HG03159 (cell line): Measurements from ENCODE around the gene ATP6V0D1.
A peak's percentile ranks its signal among the peaks of the same experiment; 100 is the strongest.
"Not testable (repeated sequence)": the region's sequence is repeated elsewhere in the genome, so short reads cannot be mapped to it uniquely, and the experiment has no call there.

Experiments used
- ATAC-seq: cut with Tn5 transposase; IDR thresholded peaks from one replicate; pipeline ENCODE4 v1.9.1; 2021; ENCODE audit warnings: mild to moderate bottlenecking, moderate library complexity; ENCODE audit not compliant: unreplicated experiment

Gene ATP6V0D1

DNA sequence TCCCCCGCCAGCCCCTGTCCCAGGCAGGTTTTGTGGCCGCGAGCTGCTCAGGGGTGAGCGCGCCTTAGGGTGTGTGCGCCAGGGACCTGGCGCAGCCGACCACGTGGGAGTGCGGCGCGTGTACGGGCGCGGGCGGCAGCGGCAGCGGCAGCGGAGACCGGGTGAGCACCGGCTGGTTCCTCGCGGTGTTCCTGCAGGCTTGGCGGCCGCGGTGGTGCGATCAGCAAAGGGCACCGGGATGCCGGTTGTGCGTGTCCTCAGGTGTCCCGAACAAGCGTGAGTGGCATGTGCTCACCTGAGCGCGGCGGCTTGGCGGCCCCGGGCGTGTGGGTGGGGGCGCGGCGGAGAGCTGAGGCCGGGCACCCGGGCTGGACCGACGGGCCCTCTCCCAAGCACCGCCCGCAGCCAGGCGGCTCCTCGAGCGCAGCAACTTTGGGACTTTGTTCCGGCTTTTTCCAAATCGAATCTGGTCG is 50.4 kb downstream of the ATP6V0D1 start:
- ATAC-seq = no peak

- ATAC-seq = no peak
These were observed 51.0 kb downstream of the ATP6V0D1 start for GRCh38 chr16:67429799-67430503.

DNA sequence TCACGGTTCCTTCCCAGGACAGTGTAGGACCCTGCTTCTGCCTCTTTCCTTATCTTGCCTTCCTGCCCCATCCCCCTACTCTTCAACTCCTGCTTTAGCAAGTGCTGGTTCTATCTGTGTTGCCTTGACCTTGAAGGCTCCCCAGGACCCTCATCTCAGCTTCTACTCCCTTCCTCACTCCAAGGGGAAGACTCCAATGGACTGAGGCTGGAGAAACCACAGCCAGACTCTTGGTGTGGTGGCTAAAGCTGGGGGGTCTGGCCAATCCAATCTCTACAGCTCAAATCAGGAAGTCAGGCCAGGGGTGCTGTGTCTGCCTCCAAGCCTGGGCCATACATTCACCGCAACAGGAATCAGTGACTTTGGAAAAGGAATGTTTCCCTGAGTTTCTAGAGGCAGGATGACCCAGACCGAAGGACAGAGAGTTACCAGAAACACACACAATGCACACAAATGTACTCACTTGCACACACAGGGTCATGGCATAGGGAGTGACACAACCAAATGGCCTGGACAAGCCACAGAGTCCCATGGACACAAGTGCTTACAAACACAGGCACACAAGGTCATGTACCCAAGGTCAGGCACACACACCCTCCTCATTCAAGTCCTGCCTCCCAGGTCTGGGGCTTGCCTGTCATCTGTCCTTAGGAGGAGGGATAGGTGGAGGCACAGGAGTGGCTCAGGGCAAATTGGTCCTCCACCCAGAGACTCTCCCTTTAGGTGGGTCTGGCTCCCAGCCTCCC is 51.7 kb downstream of the ATP6V0D1 start:
- no peak for ATAC-seq

- no peak for ATAC-seq
These were observed 52.7 kb downstream of the ATP6V0D1 start for GRCh38 chr16:67428146-67428731.

GRCh38 chr16:67426950-67427349 is 54.0 kb downstream of the ATP6V0D1 start:
- no peak for ATAC-seq

DNA sequence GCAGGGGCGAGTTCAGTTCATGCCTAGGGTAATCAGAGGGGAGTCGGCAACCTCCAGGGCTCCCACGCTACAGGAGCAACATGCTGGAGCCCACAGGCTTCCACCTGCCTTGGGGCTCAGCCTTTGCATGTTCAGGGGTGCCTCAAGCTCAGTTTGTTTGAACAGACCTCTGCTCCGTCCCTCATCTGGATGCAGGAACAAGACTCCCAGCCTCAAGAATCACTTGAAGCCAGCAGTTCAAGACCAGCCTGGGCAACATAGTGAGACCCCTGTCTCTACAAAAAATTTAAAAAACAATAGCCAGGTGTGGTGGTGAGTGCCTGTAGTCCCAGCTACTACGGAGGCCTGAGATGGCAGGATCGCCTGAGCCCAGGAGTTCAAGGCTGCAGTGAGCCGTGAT is 54.9 kb downstream of the ATP6V0D1 start:
- ATAC-seq = no peak

- ATAC-seq = no peak
These were observed 55.4 kb downstream of the ATP6V0D1 start for GRCh38 chr16:67425580-67425979.

- ATAC-seq = no peak
These were observed 55.9 kb downstream of the ATP6V0D1 start for GRCh38 chr16:67425061-67425460.

DNA sequence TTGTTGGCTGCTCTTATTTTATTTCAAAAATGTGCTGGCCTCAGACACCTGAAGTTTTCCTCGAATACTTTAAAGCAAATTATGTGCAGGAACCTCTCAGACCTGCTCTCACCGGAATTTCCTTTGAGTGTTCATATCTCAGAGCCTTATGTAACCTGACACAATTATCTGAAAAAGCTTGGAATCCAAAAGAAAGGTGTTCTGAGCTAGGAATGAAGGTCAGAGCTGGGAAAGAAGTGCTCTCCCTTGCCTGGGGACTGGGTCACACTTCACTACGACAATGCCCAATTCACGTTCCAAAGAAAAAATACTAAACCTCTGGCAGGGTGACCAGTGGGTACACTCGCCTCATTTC is 56.7 kb downstream of the ATP6V0D1 start:
- ATAC-seq = no peak

DNA sequence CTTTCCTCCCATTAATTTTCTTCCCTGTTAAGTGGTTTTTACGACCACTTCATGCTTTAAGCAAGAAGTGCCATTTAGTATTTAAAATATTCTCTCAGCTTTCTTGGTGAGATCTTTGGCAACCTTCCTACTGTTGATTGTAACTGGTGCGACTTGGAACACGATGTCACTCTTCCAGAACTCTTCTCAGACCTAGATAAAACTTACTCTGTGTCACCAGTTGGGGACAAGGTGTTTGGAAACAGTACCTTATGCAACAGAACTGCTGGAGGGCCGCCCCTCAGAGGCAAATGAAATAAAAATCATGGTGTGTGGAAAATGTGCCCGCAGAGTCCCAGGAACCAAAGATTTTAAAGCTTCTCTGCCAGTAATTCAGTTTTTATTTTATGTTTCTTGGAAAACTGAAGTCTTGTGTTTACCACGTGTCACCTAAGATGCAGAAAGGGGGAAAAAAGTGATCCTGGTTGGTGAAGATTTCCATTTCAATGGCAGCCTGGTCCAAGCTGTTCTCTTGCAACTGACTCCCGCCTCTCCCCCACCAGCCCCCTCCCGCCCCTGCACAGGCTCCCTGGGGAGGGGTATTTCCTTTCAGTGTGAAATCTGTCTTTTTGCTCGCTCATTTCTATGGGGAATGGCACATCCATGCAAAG is 57.2 kb downstream of the ATP6V0D1 start:
- no peak for ATAC-seq

- no peak for ATAC-seq
These were observed 57.9 kb downstream of the ATP6V0D1 start for GRCh38 chr16:67423015-67423414.

- no peak for ATAC-seq
These were observed 59.9 kb downstream of the ATP6V0D1 start for GRCh38 chr16:67421030-67421429.

DNA sequence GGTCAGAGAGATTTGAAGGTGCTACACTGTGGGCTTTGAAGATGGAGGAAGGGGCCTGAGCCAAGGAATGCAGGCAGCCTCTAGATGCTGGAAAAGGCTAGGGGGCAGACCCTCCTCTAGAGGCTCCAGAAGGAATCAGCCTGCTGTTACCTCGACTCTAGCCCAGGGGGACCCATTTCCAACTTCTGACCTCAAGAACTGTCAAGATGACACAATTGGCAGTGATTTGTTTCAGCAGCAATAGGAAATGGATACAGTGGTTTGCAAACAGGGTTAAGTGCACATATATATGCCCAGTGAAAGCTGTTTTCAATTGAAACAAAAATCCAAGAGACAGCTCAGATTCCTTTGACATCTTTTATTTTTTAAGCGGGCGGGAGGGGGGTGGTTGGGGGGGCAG is 61.0 kb downstream of the ATP6V0D1 start:
- ATAC-seq = no peak

DNA sequence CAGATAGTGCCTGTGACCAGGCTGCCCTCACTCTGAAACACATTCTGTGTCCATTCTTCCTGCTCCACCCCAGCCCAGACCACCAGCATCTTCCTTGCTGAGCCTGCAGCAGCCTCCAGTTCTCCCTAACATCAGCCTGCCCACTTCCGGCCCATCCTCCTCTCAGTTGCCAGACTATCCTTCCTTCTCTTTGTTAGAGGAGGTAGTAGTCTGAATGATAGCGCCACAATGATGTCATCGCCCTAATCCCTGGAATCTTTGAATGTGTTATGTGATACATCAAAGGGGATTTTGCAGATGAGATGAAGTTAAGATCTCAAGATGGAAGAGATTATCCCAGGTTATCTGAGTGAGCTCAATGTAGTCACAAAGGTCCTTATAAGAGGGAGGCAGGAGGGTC is 61.5 kb downstream of the ATP6V0D1 start:
- no peak for ATAC-seq

DNA sequence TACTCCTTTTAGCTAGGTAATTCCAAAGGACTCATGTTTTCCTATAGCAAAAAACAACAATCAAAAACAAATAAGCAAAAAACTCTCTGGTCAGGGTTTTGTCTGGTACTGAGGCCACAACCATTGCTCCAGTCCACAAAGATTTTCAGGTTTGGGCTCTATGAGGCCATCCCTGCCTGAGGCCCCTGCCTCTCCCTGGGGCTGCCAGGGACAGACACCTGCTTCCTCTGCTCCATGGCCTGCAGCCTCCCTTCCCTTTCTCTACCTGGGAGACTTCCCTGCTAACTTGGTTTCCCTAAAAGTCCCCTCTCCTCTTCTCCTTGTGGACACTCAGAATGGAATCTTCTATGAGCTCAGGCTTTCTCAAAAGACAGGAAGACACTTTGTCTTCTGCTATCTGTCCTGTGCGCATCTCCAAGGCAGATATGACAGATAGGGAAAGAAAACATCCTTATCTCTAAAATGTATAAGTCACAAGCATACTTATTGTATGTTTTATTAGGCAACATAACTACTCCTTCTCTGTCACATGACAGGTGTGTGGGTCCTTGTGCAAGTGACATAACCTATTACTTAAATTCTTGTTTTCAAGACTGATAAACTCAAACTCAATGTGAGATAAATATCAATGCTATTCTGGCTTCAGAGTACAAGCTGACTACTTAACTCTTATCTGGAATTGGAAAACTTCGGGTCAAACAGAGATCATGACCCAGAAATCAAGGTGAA is 63.5 kb downstream of the ATP6V0D1 start:
- no peak for ATAC-seq

DNA sequence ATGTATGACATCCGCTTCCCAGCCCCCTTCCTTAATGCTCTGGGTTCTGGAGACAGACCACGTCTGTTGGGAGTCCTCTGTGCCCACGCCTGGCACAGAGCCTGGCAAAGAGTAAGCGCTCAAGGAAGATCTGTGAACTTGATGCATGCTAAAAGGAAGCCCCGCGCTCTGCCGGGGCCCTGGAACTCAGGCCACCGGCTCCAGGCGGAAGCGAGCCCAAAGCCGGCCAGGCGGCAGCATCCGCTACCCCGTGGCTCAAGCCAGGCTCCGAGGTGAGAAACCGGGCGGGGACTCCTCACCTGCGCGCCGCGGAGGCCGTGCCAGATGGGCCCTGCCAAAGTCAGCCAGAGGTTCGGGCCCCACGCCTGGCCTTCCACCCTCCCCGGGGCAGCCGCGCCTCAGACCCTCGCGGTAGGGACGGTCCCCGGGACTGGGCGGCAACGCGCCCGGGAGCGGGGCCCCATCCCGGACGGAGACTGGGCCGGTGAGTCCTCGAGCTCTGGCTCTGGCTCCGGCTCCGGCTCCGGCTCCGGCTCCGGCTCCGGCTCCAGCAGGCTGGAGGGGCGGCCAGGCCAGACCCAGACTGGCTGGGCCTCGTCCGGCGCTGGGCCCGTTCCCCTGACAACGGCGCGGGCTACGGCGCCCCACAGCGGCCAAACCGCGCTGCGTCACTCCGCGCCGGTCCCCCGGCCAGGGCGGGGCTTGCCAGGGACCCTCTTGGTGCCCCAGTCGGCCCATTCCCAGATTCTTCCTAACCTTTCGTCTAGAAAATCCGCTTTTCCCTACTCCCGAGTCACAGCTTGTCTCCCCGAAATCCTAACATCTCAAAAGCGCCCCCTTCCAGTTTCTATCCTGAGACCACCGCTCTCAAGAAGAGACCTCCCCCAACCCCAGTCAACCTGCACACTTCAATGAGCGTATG is 64.8 kb downstream of the ATP6V0D1 start, which contains the start of gene ZDHHC1:
Gene ZDHHC1 (minus strand): TSS at position 606 of the 922 bp plus-strand sequence. CDS start 8,702 bp downstream, outside the sequence.
- peak; percentile 68 for ATAC-seq

GRCh38 chr16:67415421-67415820 is 65.5 kb downstream of the ATP6V0D1 start:
- not testable (repeated sequence) for ATAC-seq

GRCh38 chr16:67413978-67414911 is 66.7 kb downstream of the ATP6V0D1 start:
- ATAC-seq = no peak

DNA sequence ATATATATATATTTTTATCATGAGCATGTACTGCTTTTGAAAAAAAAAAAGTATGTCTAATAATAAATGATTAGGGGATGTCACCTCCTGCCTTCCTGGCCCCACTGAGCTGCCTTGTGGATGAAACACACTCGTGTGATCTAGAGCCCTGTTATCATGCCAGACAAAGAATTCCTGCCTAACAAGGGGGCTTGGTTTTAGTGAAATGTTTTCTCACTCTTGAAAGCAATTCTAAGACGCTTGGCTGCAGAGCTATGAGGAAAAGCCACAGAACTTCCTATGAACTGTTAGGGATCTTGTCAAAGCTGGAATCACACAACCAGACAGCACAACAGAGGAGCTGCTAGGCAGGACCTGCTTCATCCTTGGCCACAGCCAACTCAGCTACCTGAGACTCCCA is 68.7 kb downstream of the ATP6V0D1 start:
- ATAC-seq = no peak
